Heart left ventricle (tissue), 16 donors: ENCODE measurements around the gene CACNB2. TPM values are rescaled to one million over a fixed set of nuclear protein-coding genes. Genes with fewer than 3 reads are reported as not detected.

Experiments used
- ATAC-seq, 4 donors: fragments of 200-7000 bp; cut with Tn5 transposase; one replicate each; pipeline ENCODE4 v1.9.1; 2020 to 2022; ENCODE audit warnings: moderate library complexity in 4 of 4, mild to moderate bottlenecking in 3 of 4, moderate number of reproducible peaks in 1 of 4
- DNase-seq, 5 donors: peaks; one replicate each; pipeline ENCODE4 v3.0.0-alpha.2; 2020
- H3K27ac ChIP-seq, 12 donors: fragments of 200-600 bp; sonication (generic) in 4 of 12; one replicate each; pipeline versions ENCODE4 v1.5.0 to v1.8.0; 2016 to 2022; ENCODE audit warnings: mild to moderate bottlenecking in 2 of 12
- H3K27me3 ChIP-seq, 9 donors: fragments of 200-600 bp; sonication (generic) in 2 of 9; one replicate each; pipeline versions ENCODE4 v1.5.1 to v1.8.0; 2016 to 2022; ENCODE audit warnings: mild to moderate bottlenecking in 3 of 9
- H3K36me3 ChIP-seq, 9 donors: fragments of 200-600 bp; sonication (generic) in 2 of 9; one replicate each; pipeline versions ENCODE4 v1.5.0 to v1.8.0; 2018 to 2022; ENCODE audit warnings: mild to moderate bottlenecking in 2 of 9
- H3K4me1 ChIP-seq, 12 donors: fragments of 200-600 bp; sonication (generic) in 4 of 12; one replicate each; pipeline versions ENCODE4 v1.5.0 to v1.8.0; 2016 to 2022; ENCODE audit warnings: mild to moderate bottlenecking in 3 of 12
- H3K4me3 ChIP-seq, 12 donors: fragments of 200-600 bp; sonication (generic) in 4 of 12; one replicate each; pipeline versions ENCODE4 v1.5.0 to v1.8.0; 2017 to 2022; ENCODE audit warnings: mild to moderate bottlenecking in 9 of 12, moderate library complexity in 4 of 12
- H3K9me3 ChIP-seq, 12 donors: fragments of 200-600 bp; sonication (generic) in 4 of 12; one replicate each; pipeline versions ENCODE4 v1.5.0 to v1.8.0; 2016 to 2022; ENCODE audit warnings: mild to moderate bottlenecking in 1 of 12
- POLR2A ChIP-seq, 2 donors: fragments of 450-650 bp; IDR thresholded peaks; one replicate each; pipeline ENCODE4 v1.6.1; 2017; ENCODE audit warnings: antibody characterized with exemption in 2 of 2, mild to moderate bottlenecking in 2 of 2, moderate library complexity in 2 of 2
- WGBS, 4 donors: extraction: QIAGEN DNeasy Blood & Tissue Kit in 2 of 4; methylation state at CpG; one replicate each; pipeline versions ENCODE4 v1.1.5 to v1.1.7; 2013 to 2018; 5-methylcytosine and 5-hydroxymethylcytosine counted together
- intact Hi-C, 10 donors: fragments of 100-400 bp; cut with DNase I; formaldehyde crosslinking; loops; one replicate each; pipeline versions ENCODE4 v1.11.1 to v1.14.2; 2022
- polyA plus RNA-seq, 2 donors: library from polyadenylated mRNA; stranded (reverse); fragments of 200-250 nt; gene quantifications; one replicate each; pipeline ENCODE4 v1.2.3, GENCODE V29; 2013
- total RNA-seq, 9 donors: library from RNA; depleted of rRNA in 2 of 9; stranded (reverse); fragments of >200 nt in 2 of 9; fragmentation: NEBNext Ultra II Directional in 3 of 9; extraction: Animal tissue kit (Norgen Biotek cat#: 25700) in 3 of 9; gene quantifications; one replicate each; pipeline versions ENCODE4 v1.1.0 to v1.2.4, GENCODE V29; 2016 to 2023
- TF ChIP-seq, protein P1 (sequence below), 12 donors: fragments of 200-600 bp; sonication (generic) in 4 of 12; IDR thresholded peaks; one replicate each; pipeline versions ENCODE4 v1.5.0 to v1.8.0; 2018 to 2022; ENCODE audit warnings: antibody characterized with exemption in 12 of 12, mild to moderate bottlenecking in 5 of 12
- donor health status: ischemic (EF 13 %, LVEDD 7.1; RV severe dilation, severe dysfunction).
- donor health status: healthy with polysubstance abuse.
- donor health status: DM: no; HTN: yes; CAD: no.
- donor health status: DM: no; HTN: no; CAD: no.
- donor health status: ischemic (EF 25% LVEDD 6.9; RV normal size, moderate dysfunction).
- donor health status: ischemic (EF 25% LVEDD 5.7; RV mildly dilated, moderate dysfunction).
- donor health status: healthy.
- donor health status: DM: yes; HTN: yes; CAD: no.
- donor health status: ischemic (EF 35%, LVEDD 5.7; RV mildly dilated, moderate dysfunction).
- donor health status: nonischemic (EF 11% LVEDD 7.7; RV severe dilation, severe dysfunction).
- donor health status: DM: yes; HTN: yes; CAD: no.
- donor health status: PGD.
- donor health status: ischemic (EF 29% LVEDD 5.4; RV normal size, mild dysfunction).
- donor health status: nonischemic (EF 23%, LVEDD 6.1; RV moderate dilation, normal function).

CACNB2 gene
- total and polyA plus RNA-seq, 11 donors: 11.4 to 63.2 (median 33.2) TPM

DNA sequence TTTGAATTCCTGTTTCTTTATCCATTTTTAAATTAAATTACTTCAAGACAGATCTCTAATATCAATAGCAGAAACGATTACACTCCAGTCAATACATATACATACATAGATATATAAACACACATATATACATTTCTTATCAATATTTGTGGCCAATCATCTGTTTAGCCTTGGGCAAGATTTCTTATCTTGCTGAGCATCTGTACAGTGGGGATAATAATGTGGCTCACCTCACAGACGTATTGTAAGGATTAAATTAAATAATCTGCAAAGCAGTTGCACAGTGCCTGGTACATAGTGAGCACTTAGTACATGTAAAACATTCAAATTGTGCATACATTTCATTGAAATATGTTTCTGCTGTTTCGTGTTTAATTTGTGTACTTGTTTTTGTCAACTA, 17.5 kb upstream of the CACNB2 start:
- intact Hi-C loops: no loop called here
- no peaks in the 10 kb centered on the region for H3K36me3 ChIP-seq
- peaks cover 0 to 8% (median 0%) of the 10 kb centered on the region in 12 donors for H3K9me3 ChIP-seq
- no peak for TF ChIP-seq POLR2A (IDR thresholded peaks at IDR 0.05)
- TF ChIP-seq, protein P1, sequence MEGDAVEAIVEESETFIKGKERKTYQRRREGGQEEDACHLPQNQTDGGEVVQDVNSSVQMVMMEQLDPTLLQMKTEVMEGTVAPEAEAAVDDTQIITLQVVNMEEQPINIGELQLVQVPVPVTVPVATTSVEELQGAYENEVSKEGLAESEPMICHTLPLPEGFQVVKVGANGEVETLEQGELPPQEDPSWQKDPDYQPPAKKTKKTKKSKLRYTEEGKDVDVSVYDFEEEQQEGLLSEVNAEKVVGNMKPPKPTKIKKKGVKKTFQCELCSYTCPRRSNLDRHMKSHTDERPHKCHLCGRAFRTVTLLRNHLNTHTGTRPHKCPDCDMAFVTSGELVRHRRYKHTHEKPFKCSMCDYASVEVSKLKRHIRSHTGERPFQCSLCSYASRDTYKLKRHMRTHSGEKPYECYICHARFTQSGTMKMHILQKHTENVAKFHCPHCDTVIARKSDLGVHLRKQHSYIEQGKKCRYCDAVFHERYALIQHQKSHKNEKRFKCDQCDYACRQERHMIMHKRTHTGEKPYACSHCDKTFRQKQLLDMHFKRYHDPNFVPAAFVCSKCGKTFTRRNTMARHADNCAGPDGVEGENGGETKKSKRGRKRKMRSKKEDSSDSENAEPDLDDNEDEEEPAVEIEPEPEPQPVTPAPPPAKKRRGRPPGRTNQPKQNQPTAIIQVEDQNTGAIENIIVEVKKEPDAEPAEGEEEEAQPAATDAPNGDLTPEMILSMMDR (IDR thresholded peaks at IDR 0.05): no peak
- WGBS, 4 donors: 83 to 88% (median 85%) methylated on average over 3 of the region's 3 CpGs
- H3K27ac ChIP-seq: no peak overlapping the region
- H3K27me3 ChIP-seq: no peaks in the 10 kb centered on the region
- DNase-seq (no peak), ATAC-seq (no peak)
- peaks cover 0 to 6% (median 0%) of the 10 kb centered on the region in 12 donors for H3K4me1 ChIP-seq
- no peak overlapping the region for H3K4me3 ChIP-seq

DNA sequence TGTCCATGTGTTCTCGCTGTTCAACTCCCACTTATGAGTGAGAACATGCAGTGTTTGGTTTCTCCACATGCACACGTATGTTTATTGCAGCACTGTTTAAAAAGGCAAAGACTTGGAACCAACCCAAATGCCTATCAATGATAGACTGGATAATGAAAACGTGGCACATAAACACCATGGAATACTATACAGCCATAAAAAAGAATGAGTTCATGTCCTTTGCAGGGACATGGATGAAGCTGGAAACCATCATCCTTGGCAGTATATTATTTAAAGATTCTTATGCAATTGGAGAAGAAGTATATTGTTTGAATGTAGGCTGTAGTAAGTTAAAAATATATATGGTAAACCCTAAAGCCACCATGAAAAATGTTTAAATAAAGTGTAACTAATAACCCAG, 7.2 kb upstream of the CACNB2 start:
- Histone ChIP-seq H3K4me3 (no peak overlapping the region), H3K27ac (no peak overlapping the region), H3K4me1 (no peaks in the 10 kb centered on the region), H3K9me3 (no peaks in the 10 kb centered on the region), H3K27me3 (no peaks in the 10 kb centered on the region), H3K36me3 (no peaks in the 10 kb centered on the region)
- DNase-seq (no peak), ATAC-seq (no peak)
- intact Hi-C loops: no loop called here
- TF ChIP-seq POLR2A (IDR thresholded peaks at IDR 0.05): no peak
- 84 to 94% (median 90%) methylated on average over 3 of the region's 3 CpGs for WGBS, 4 donors

DNA sequence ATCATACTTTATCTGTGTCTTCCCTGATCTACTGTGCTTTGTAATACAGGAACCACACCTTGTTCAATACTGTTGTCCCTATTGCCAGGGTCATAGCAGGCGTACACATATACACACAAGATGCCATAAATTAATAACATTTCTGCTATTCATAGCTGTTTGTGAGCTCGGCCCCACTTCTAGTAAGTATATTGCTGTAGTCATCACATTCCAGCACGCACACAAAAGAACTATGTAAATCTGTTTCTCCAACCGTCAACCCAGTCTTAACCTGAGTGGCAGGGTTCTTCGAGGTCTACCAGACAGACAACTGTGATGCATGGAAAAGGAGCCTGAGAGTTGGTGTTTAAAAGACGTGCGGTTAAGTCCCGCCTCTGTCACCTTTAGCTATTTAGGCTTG, 5.7 kb upstream of the CACNB2 start:
- ATAC-seq: no peak
- H3K27ac ChIP-seq: no peak overlapping the region
- 84 to 95% (median 90%) methylated on average over 8 of the region's 8 CpGs for WGBS, 4 donors
- no peak for DNase-seq
- intact Hi-C loops: no loop called here
- no peaks in the 10 kb centered on the region for H3K36me3 ChIP-seq
- H3K9me3 ChIP-seq: no peaks in the 10 kb centered on the region
- TF ChIP-seq, protein P1 (IDR thresholded peaks at IDR 0.05): no peak
- TF ChIP-seq POLR2A (IDR thresholded peaks at IDR 0.05): no peak
- H3K27me3 ChIP-seq: peaks cover 0 to 8% (median 0%) of the 10 kb centered on the region in 9 donors
- no peak overlapping the region for H3K4me3 ChIP-seq
- H3K4me1 ChIP-seq: peaks cover 0 to 1% (median 0%) of the 10 kb centered on the region in 12 donors

DNA sequence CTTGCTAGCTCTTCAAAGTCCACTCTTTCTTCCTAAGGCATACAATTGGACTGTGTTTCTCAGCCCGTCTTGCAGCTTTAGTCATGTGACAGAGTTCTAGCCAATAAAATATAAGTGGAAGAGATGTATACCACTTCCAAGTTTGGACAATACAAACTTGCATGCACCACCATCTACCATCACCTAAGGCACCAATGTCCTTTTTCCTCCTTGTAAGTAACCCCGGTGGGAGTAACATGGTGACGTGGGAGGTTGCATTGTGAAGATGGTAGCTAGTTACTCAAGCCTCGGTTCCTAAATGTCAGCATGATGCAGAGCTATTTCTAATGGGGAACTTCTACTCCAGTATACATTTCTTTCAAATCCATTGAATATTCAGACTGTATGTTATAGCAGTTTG, 5.3 kb upstream of the CACNB2 start:
- H3K9me3 ChIP-seq: no peaks in the 10 kb centered on the region
- peaks cover 0 to 5% (median 0%) of the 10 kb centered on the region in 12 donors for H3K4me1 ChIP-seq
- TF ChIP-seq, protein P1 (IDR thresholded peaks at IDR 0.05): no peak
- TF ChIP-seq POLR2A (IDR thresholded peaks at IDR 0.05): no peak
- WGBS, 4 donors: 87 to 95% (median 93%) methylated on average over 4 of the region's 4 CpGs
- intact Hi-C loops: no loop called here
- DNase-seq (no peak), ATAC-seq (no peak)
- H3K36me3 ChIP-seq: no peaks in the 10 kb centered on the region
- peaks cover 0 to 12% (median 0%) of the 10 kb centered on the region in 9 donors for H3K27me3 ChIP-seq
- no peak overlapping the region for H3K4me3 ChIP-seq
- no peak overlapping the region for H3K27ac ChIP-seq
